ENCODE data around the gene PDE6A. TPM values are rescaled to one million over a fixed set of nuclear protein-coding genes. Genes with fewer than 3 reads are reported as not detected.

PDE6A gene
- not detected in 2 replicates for total RNA-seq (ENCODE audit: low replicate concordance)

- TF ChIP-seq CTCF (IDR thresholded peaks at IDR 0.05; ENCODE audit: insufficient read depth, low read length), result no peak
- no peak for DNase-seq (ENCODE audit: low read depth)
- H3K4me3 ChIP-seq (ENCODE audit: low read depth, low read length), result no peak within 1 kb of the TSS
These were observed at the start of gene PDE6A for GRCh38 chr5:149944666-149945065. PDE6A (minus strand) TSS chr5:149944793; CDS start chr5:149944673, 120 bp downstream.

GRCh38 chr5:149993471-149993870 is 48.9 kb upstream of the PDE6A start:
- H3K4me3 ChIP-seq (ENCODE audit: low read depth, low read length), result no peak overlapping the region
- no peak for TF ChIP-seq CTCF (IDR thresholded peaks at IDR 0.05; ENCODE audit: insufficient read depth, low read length)
- peak; percentile 7 for DNase-seq (ENCODE audit: low read depth)

- no peak overlapping the region for H3K4me3 ChIP-seq (ENCODE audit: low read depth, low read length)
- peak; percentile 93 for TF ChIP-seq CTCF (IDR thresholded peaks at IDR 0.05; ENCODE audit: insufficient read depth, low read length)
- peak; percentile 81 for DNase-seq (ENCODE audit: low read depth)
These were observed 46.2 kb upstream of the PDE6A start for GRCh38 chr5:149990518-149991376.

GRCh38 chr5:149988126-149988525 is 43.5 kb upstream of the PDE6A start:
- DNase-seq (ENCODE audit: low read depth), result no peak
- no peak for TF ChIP-seq CTCF (IDR thresholded peaks at IDR 0.05; ENCODE audit: insufficient read depth, low read length)

GRCh38 chr5:149982505-149982904 is 37.9 kb upstream of the PDE6A start:
- no peak overlapping the region for H3K4me3 ChIP-seq (ENCODE audit: low read depth, low read length)
- TF ChIP-seq CTCF (IDR thresholded peaks at IDR 0.05; ENCODE audit: insufficient read depth, low read length), result no peak
- DNase-seq (ENCODE audit: low read depth), result no peak

More at GRCh38 chr5:149988126-149988525, 43.5 kb upstream of the PDE6A start:
- no peak overlapping the region for H3K4me3 ChIP-seq (ENCODE audit: low read depth, low read length)

- no peak for TF ChIP-seq CTCF (IDR thresholded peaks at IDR 0.05; ENCODE audit: insufficient read depth, low read length)
- H3K4me3 ChIP-seq (ENCODE audit: low read depth, low read length), result no peak overlapping the region
- no peak for DNase-seq (ENCODE audit: low read depth)
These were observed 36.6 kb upstream of the PDE6A start for GRCh38 chr5:149981206-149981605.

Measured in fibroblast of the aortic adventitia (primary cell).